GM23338 (cell line): Measurements from ENCODE around the gene IDUA.

Experiments used
- CREB1 ChIP-seq: fragments of 250-450 bp; sonication (Bioruptor Pico); IDR thresholded peaks from 2 replicates; pipeline ENCODE4 v1.5.0; 2020; ENCODE audit warnings: low read depth, mild to moderate bottlenecking, moderate library complexity
- EZH2 ChIP-seq: fragments of 200-600 bp; sonication (generic); IDR thresholded peaks from one replicate; pipeline ENCODE4 v1.8.0; 2017; ENCODE audit warnings: antibody characterized with exemption, mild to moderate bottlenecking, low read depth; ENCODE audit not compliant: unreplicated experiment
- EZH2phosphoT487 ChIP-seq: fragments of 200-600 bp; sonication (generic); IDR thresholded peaks from one replicate; pipeline ENCODE4 v1.8.1; 2018; ENCODE audit warnings: antibody characterized with exemption; ENCODE audit not compliant: unreplicated experiment
- POLR2AphosphoS5 ChIP-seq: IDR thresholded peaks from 2 replicates; pipeline ENCODE4 v1.6.1; 2016; ENCODE audit warnings: antibody characterized with exemption, low read depth
- TF ChIP-seq, protein P1 (sequence below), 2 experiments: fragments of 200-600 bp in 1 of 2; sonication (generic) in 1 of 2; conservative IDR thresholded peaks; 2 replicates each; pipeline versions ENCODE4 v1.5.1 to v1.6.1; 2016 to 2017; ENCODE audit warnings: antibody characterized with exemption in 2 of 2, low read depth in 2 of 2, mild to moderate bottlenecking in 2 of 2, moderate library complexity in 1 of 2
- TF ChIP-seq, protein P2 (sequence below): IDR thresholded peaks from one replicate; pipeline ENCODE4 v1.6.1; 2018; ENCODE audit warnings: antibody characterized with exemption; ENCODE audit not compliant: unreplicated experiment

DNA sequence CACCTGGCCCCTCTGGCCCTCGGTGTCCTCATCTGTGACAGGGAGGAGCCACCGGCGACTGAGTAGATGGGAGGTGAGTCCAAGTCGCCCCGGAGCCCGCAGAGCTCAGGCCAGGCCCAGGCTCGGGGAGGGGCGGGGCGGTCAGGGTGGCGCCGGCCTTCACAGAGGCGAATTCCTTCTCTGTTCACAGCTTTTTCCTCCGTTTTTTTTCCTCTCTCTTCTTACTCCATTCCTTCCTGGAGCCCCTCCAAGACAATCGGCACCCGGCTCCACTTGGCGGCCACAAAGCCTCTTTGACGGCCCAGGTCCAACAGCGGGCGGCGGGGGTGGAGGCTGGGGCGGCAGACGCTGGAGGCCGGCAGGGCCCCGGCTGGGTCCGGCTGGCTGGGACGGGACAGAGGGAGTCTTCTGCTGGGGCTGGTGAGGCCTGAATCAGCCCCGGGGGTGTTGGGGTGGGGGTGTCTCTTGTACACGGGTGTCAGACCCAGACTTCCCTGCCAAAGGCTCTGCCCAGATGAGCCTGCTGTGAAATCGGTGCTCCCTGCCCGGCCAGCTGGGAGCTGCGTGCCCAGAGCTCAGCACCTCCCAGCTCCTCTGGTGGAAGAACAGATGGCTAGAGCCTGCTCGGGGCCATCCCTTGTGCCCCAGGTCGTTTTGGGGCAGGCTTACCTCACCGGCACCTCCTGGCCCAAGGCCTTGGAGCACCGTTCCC is 47.2 kb downstream of the IDUA start:
- TF ChIP-seq, protein P1, sequence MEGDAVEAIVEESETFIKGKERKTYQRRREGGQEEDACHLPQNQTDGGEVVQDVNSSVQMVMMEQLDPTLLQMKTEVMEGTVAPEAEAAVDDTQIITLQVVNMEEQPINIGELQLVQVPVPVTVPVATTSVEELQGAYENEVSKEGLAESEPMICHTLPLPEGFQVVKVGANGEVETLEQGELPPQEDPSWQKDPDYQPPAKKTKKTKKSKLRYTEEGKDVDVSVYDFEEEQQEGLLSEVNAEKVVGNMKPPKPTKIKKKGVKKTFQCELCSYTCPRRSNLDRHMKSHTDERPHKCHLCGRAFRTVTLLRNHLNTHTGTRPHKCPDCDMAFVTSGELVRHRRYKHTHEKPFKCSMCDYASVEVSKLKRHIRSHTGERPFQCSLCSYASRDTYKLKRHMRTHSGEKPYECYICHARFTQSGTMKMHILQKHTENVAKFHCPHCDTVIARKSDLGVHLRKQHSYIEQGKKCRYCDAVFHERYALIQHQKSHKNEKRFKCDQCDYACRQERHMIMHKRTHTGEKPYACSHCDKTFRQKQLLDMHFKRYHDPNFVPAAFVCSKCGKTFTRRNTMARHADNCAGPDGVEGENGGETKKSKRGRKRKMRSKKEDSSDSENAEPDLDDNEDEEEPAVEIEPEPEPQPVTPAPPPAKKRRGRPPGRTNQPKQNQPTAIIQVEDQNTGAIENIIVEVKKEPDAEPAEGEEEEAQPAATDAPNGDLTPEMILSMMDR (conservative IDR thresholded peaks at IDR 0.05; ENCODE audit: low read depth in 2 of 2), result no peak
- TF ChIP-seq EZH2phosphoT487 (no peak), POLR2AphosphoS5 (no peak), CREB1 (CRISPR knock-in tag) (no peak), EZH2 (no peak)
- TF ChIP-seq, protein P2, sequence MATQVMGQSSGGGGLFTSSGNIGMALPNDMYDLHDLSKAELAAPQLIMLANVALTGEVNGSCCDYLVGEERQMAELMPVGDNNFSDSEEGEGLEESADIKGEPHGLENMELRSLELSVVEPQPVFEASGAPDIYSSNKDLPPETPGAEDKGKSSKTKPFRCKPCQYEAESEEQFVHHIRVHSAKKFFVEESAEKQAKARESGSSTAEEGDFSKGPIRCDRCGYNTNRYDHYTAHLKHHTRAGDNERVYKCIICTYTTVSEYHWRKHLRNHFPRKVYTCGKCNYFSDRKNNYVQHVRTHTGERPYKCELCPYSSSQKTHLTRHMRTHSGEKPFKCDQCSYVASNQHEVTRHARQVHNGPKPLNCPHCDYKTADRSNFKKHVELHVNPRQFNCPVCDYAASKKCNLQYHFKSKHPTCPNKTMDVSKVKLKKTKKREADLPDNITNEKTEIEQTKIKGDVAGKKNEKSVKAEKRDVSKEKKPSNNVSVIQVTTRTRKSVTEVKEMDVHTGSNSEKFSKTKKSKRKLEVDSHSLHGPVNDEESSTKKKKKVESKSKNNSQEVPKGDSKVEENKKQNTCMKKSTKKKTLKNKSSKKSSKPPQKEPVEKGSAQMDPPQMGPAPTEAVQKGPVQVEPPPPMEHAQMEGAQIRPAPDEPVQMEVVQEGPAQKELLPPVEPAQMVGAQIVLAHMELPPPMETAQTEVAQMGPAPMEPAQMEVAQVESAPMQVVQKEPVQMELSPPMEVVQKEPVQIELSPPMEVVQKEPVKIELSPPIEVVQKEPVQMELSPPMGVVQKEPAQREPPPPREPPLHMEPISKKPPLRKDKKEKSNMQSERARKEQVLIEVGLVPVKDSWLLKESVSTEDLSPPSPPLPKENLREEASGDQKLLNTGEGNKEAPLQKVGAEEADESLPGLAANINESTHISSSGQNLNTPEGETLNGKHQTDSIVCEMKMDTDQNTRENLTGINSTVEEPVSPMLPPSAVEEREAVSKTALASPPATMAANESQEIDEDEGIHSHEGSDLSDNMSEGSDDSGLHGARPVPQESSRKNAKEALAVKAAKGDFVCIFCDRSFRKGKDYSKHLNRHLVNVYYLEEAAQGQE, result no peak
